PC-9 (cell line): ENCODE results near the gene GSDME.

Source experiments
- EZH2 ChIP-seq: fragments of 200-600 bp; sonication (generic); IDR thresholded peaks from 2 replicates; pipeline ENCODE4 v1.8.0; 2017; ENCODE audit warnings: antibody characterized with exemption, low read depth
- TF ChIP-seq, protein P1 (sequence below): fragments of 200-600 bp; sonication (generic); conservative IDR thresholded peaks from 2 replicates; pipeline ENCODE4 v1.6.1; 2017; ENCODE audit warnings: mixed run types, antibody characterized with exemption, mild to moderate bottlenecking, moderate library complexity

DNA sequence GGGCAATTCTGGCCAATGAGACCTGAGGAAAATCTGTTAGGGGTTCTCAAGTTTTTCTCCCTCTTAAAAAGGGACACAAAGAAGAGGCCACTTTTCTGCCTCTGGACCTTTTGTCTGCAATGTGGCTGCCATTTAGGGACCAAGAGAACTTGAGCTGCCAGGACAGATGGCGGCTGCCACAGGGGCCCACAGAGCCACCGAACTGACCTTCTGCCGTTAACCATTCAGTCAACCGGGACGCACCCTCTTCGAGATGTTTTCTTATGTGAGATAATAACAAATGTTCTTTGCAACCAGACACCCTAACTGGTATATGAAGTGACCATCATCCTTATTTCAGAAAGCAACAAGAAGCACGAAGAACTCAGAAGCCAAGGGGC lies 29.2 kb downstream of the GSDME start:
- TF ChIP-seq, protein P1, sequence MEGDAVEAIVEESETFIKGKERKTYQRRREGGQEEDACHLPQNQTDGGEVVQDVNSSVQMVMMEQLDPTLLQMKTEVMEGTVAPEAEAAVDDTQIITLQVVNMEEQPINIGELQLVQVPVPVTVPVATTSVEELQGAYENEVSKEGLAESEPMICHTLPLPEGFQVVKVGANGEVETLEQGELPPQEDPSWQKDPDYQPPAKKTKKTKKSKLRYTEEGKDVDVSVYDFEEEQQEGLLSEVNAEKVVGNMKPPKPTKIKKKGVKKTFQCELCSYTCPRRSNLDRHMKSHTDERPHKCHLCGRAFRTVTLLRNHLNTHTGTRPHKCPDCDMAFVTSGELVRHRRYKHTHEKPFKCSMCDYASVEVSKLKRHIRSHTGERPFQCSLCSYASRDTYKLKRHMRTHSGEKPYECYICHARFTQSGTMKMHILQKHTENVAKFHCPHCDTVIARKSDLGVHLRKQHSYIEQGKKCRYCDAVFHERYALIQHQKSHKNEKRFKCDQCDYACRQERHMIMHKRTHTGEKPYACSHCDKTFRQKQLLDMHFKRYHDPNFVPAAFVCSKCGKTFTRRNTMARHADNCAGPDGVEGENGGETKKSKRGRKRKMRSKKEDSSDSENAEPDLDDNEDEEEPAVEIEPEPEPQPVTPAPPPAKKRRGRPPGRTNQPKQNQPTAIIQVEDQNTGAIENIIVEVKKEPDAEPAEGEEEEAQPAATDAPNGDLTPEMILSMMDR, result no peak
- no peak for TF ChIP-seq EZH2
